H1 (cell line): Measurements from ENCODE around the gene PMM1. TPM values are rescaled to one million over a fixed set of nuclear protein-coding genes. Genes with fewer than 3 reads are reported as not detected.
A peak's percentile ranks its signal among the peaks of the same experiment; 100 is the strongest.

Source experiments
- CTCF ChIA-PET: fragments of 300-600 bp; sonication (Branson Sonifier 250); formaldehyde crosslinking; loops from one replicate; lab custom pipeline; 2021; ENCODE audit not compliant: partially characterized antibody; lab: Charles Lee
- POLR2A ChIA-PET: fragments of 300-600 bp; sonication (Branson Sonifier 250); formaldehyde crosslinking; loops from one replicate; lab custom pipeline; 2021; ENCODE audit warnings: inconsistent platforms; ENCODE audit not compliant: partially characterized antibody; lab: Charles Lee
- DNase-seq, 2 experiments: peaks; one replicate each; pipeline versions ENCODE4 v3.0.0 to v3.0.0-alpha.2; 2010 to 2022; ENCODE audit warnings: low spot score in 2 of 2, low read depth in 1 of 2, mixed read lengths in 1 of 2
- FAIRE-seq: peaks from 2 replicates; lab custom pipeline; 2011; peaks lifted over from hg19 to GRCh38; lab: Jason Lieb, UNC
- H2AFZ ChIP-seq: 2 replicates; pipeline ENCODE4 v1.8.1; 2012; ENCODE audit warnings: low read length, inconsistent platforms
- H2AK5ac ChIP-seq: 2 replicates; pipeline ENCODE4 v1.6.1; 2013; ENCODE audit warnings: low read depth, low read length
- H2BK120ac ChIP-seq: replicated peaks from 2 replicates; pipeline ENCODE3; 2013; ENCODE audit warnings: low read depth, low read length, inconsistent platforms
- H2BK12ac ChIP-seq: 2 replicates; pipeline ENCODE4 v1.6.1; 2013; ENCODE audit warnings: low read depth, low read length
- H2BK15ac ChIP-seq: 2 replicates; pipeline ENCODE4 v1.6.1; 2013; ENCODE audit warnings: low read length
- H2BK20ac ChIP-seq: 2 replicates; pipeline ENCODE4 v1.6.1; 2013; ENCODE audit warnings: low read length
- H2BK5ac ChIP-seq: 2 replicates; pipeline ENCODE4 v1.6.1; 2013; ENCODE audit warnings: low read depth, low read length
- H3K14ac ChIP-seq: 2 replicates; pipeline ENCODE4 v1.6.1; 2013; ENCODE audit warnings: inconsistent platforms; ENCODE audit not compliant: insufficient read length
- H3K18ac ChIP-seq: 2 replicates; pipeline ENCODE4 v1.6.1; 2013; ENCODE audit warnings: low read length; ENCODE audit errors: extremely low read depth
- H3K23ac ChIP-seq: 2 replicates; pipeline ENCODE4 v1.6.1; 2013; ENCODE audit warnings: inconsistent platforms; ENCODE audit not compliant: insufficient read length
- H3K23me2 ChIP-seq: 2 replicates; pipeline ENCODE4 v1.6.1; 2013; ENCODE audit warnings: low read depth, low read length
- H3K27ac ChIP-seq: 2 replicates; pipeline ENCODE4 v1.6.1; 2011; ENCODE audit warnings: low read depth, low read length, inconsistent platforms
- H3K27me3 ChIP-seq, 4 experiments: replicated peaks in 1 of 4; 1 replicate in 1 of 4; 2 replicates in 3 of 4; pipeline versions ENCODE4 v1.6.1 to v1.8.1; 2011 to 2013; ENCODE audit warnings: low read length in 3 of 4, mild to moderate bottlenecking in 3 of 4, inconsistent platforms in 2 of 4, mixed read lengths in 2 of 4, moderate library complexity in 1 of 4; ENCODE audit not compliant: control insufficient read depth in 3 of 4, insufficient read depth in 3 of 4; ENCODE audit errors: extremely low read depth in 1 of 4
- H3K36me3 ChIP-seq, 4 experiments: 2 replicates each; pipeline versions ENCODE4 v1.6.1 to v1.8.1; 2011 to 2013; ENCODE audit warnings: mild to moderate bottlenecking in 4 of 4, low read length in 3 of 4, moderate library complexity in 2 of 4, control low read depth in 1 of 4, inconsistent platforms in 1 of 4; ENCODE audit not compliant: insufficient read depth in 4 of 4, control insufficient read depth in 2 of 4
- H3K4ac ChIP-seq: replicated peaks from 2 replicates; pipeline ENCODE3; 2013; ENCODE audit warnings: low read length, low read depth, mixed read lengths, inconsistent platforms; ENCODE audit not compliant: insufficient read length
- H3K4me1 ChIP-seq, 4 experiments: replicated peaks in 1 of 4; 1 replicate in 1 of 4; 2 replicates in 3 of 4; pipeline versions ENCODE4 v1.6.1 to v1.8.1; 2011 to 2013; ENCODE audit warnings: low read length in 3 of 4, inconsistent platforms in 2 of 4, mixed read lengths in 1 of 4; ENCODE audit not compliant: insufficient read depth in 4 of 4, control insufficient read depth in 3 of 4
- H3K4me2 ChIP-seq, 2 experiments: 2 replicates each; pipeline versions ENCODE4 v1.6.1 to v1.8.1; 2011 to 2013; ENCODE audit warnings: low read depth in 2 of 2, low read length in 2 of 2, control low read depth in 1 of 2, inconsistent platforms in 1 of 2, mild to moderate bottlenecking in 1 of 2; ENCODE audit not compliant: insufficient read depth in 1 of 2
- H3K4me3 ChIP-seq, 4 experiments: fragments of 200-600, 300-600 bp in 1 of 4; sonication (generic), shearing (Covaris generic), sonication (Bioruptor Twin) in 1 of 4; 2 replicates each; pipeline versions ENCODE4 v1.5.1 to v1.8.1; 2011 to 2016; ENCODE audit warnings: low read length in 4 of 4, low read depth in 3 of 4, control low read depth in 2 of 4, inconsistent platforms in 2 of 4, mild to moderate bottlenecking in 2 of 4, mixed read lengths in 1 of 4, moderate library complexity in 1 of 4; ENCODE audit not compliant: insufficient read depth in 2 of 4; ENCODE audit errors: extremely low read depth in 1 of 4
- H3K56ac ChIP-seq: replicated peaks from 2 replicates; pipeline ENCODE3; 2013; ENCODE audit warnings: low read depth, mild to moderate bottlenecking, mixed read lengths, low read length, inconsistent platforms; ENCODE audit not compliant: insufficient read length
- H3K79me1 ChIP-seq: 2 replicates; pipeline ENCODE4 v1.6.1; 2013; ENCODE audit warnings: low read depth, low read length, control low read depth
- H3K79me2 ChIP-seq, 2 experiments: 2 replicates each; pipeline versions ENCODE4 v1.6.1 to v1.8.1; 2012 to 2013; ENCODE audit warnings: low read length in 2 of 2, mild to moderate bottlenecking in 2 of 2, inconsistent platforms in 1 of 2; ENCODE audit not compliant: insufficient read depth in 2 of 2, control insufficient read depth in 1 of 2
- H3K9ac ChIP-seq, 4 experiments: replicated peaks in 1 of 4; 1 replicate in 1 of 4; 2 replicates in 3 of 4; pipeline versions ENCODE4 v1.6.1 to v1.8.1; 2011 to 2013; ENCODE audit warnings: low read depth in 3 of 4, low read length in 3 of 4, control low read depth in 2 of 4, mild to moderate bottlenecking in 2 of 4, moderate library complexity in 2 of 4, inconsistent platforms in 1 of 4; ENCODE audit errors: extremely low read depth in 1 of 4
- H3K9me3 ChIP-seq, 2 experiments: 2 replicates each; pipeline versions ENCODE4 v1.6.1 to v1.8.1; 2012 to 2013; ENCODE audit warnings: mild to moderate bottlenecking in 2 of 2, moderate library complexity in 2 of 2, control low read depth in 1 of 2, inconsistent platforms in 1 of 2, low read depth in 1 of 2, low read length in 1 of 2, mixed read lengths in 1 of 2; ENCODE audit not compliant: insufficient read depth in 2 of 2
- H4K20me1 ChIP-seq, 2 experiments: replicated peaks in 1 of 2; 2 replicates each; pipeline versions ENCODE3 to v1.8.1; 2011 to 2013; ENCODE audit warnings: inconsistent platforms in 2 of 2, low read length in 2 of 2, mild to moderate bottlenecking in 1 of 2; ENCODE audit not compliant: insufficient read depth in 2 of 2, control insufficient read depth in 1 of 2
- H4K5ac ChIP-seq: 2 replicates; pipeline ENCODE4 v1.6.1; 2013; ENCODE audit warnings: low read length, low read depth, mixed read lengths, inconsistent platforms; ENCODE audit not compliant: insufficient read length
- H4K8ac ChIP-seq: 2 replicates; pipeline ENCODE4 v1.8.0; 2013; ENCODE audit warnings: mild to moderate bottlenecking, moderate library complexity, low read length, inconsistent platforms; ENCODE audit not compliant: insufficient read depth; ENCODE audit errors: extremely low read depth
- H4K91ac ChIP-seq: replicated peaks from 2 replicates; pipeline ENCODE3; 2013; ENCODE audit warnings: low read length, mixed read lengths, inconsistent platforms; ENCODE audit not compliant: insufficient read length
- BRCA1 ChIP-seq: IDR thresholded peaks from 2 replicates; pipeline ENCODE4 v1.6.1; 2012; ENCODE audit warnings: low read depth, low read length, improper control_type of control experiment
- EZH2 ChIP-seq: fragments of 200-600 bp; sonication (generic); IDR thresholded peaks from 2 replicates; pipeline ENCODE4 v1.7.1; 2012; ENCODE audit warnings: low read depth, mild to moderate bottlenecking, moderate library complexity, low read length, inconsistent platforms; ENCODE audit not compliant: severe bottlenecking
- SUZ12 ChIP-seq: fragments of 200-600 bp; sonication (generic); IDR thresholded peaks from 2 replicates; pipeline ENCODE4 v1.6.1; 2012; ENCODE audit warnings: mild to moderate bottlenecking, inconsistent platforms, low read length, moderate library complexity, mixed read lengths
- WGBS, 2 experiments: shearing (Covaris generic) in 1 of 2; methylation state at CpG; one replicate each; pipeline versions ENCODE4 v1.1.6 to v1.1.7; 2013 to 2015; ENCODE audit warnings: low lambda C conversion rate in 2 of 2, mixed read lengths in 2 of 2, inconsistent platforms in 1 of 2, low coverage in 1 of 2, missing lambda C conversion rate in 1 of 2; ENCODE audit not compliant: insufficient replicate concordance in 2 of 2, insufficient coverage in 1 of 2, insufficient read length in 1 of 2; ENCODE audit errors: extremely low coverage in 1 of 2, missing lambda C conversion rate in 1 of 2; 5-methylcytosine and 5-hydroxymethylcytosine counted together
- polyA plus RNA-seq, 7 experiments: library from polyadenylated mRNA; depleted of rRNA in 3 of 7; stranded (reverse) in 5 of 7; unstranded in 2 of 7; fragments of >200 nt in 5 of 7; fragments of 200-250 nt in 2 of 7; gene quantifications; 1 replicate in 5 of 7; 2 replicates in 1 of 7; 4 replicates in 1 of 7; pipeline versions ENCODE4 v1.2.1 to v1.2.3, GENCODE V29; 2011 to 2013; ENCODE audit warnings: missing spikeins in 2 of 7, mixed read lengths in 2 of 7
- total RNA-seq: library from RNA; stranded (reverse); fragmentation: NEBNext Ultra II Directional; extraction: Animal tissue kit (Norgen Biotek cat#: 25700); gene quantifications from 2 replicates; pipeline ENCODE4 v1.2.1, GENCODE V29; 2021

Gene PMM1
- total and polyA plus RNA-seq, 2 of the 8 experiments (the other 6 are each of a cell fraction or from before 2014, with no cell fraction given), result 11.3 to 20.0 TPM

DNA sequence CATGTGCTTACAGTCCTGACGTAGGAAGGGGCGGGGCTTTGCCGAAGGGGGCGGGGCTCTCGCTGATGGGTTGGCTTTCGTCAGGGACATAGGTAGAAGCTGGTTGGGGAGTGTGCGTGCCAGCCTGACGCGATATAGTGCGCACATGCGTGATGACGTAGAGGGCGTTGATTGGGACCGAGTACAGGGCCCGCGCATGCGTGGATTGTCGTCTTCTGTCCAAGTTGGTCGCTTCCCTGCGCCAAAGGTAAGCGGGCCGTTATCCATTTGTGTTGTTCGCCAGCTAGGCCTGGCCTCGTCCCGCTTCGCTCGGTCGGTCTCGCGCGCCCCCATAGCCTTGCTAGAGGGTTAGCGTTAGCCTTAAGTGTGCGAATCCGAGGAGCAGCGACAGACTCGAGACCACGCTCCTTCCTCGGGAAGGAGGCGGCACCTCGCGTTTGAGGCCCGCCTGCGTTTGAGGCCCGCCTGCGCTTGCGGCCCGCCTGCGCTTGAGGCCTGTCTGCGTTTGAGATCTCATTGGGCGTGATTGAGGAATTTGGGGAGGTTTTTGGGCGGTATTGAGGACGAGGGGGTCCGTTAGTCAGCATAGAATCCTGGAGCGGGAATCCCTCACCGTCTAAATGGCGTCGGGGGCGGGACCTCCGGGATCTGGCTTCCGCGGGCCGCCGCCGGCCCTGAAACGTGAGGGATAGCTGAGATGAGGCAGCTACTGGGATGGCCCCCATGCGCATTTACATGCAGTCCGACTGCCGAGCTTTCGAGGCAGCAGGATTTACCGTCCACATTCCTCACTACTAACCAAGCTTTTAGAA lies 31.7 kb upstream of the PMM1 start, which contains the start of gene XRCC6:
XRCC6 (plus strand) TSS at position 197 of the 812 bp plus-strand sequence. CDS start 710 bp downstream, outside the sequence.
- H3K4me1 ChIP-seq, result peaks cover 0 to 11% (median 4%) of the 10 kb centered on the region in 4 experiments; a peak in 5 of 7 replicates
- no peak within 1 kb of the TSS for H2BK15ac ChIP-seq
- peak within 1 kb of the TSS; percentile 78 to 98 (median 96) for H3K4me3 ChIP-seq
- H4K5ac ChIP-seq, result peak within 1 kb of the TSS; percentile 98
- peak within 1 kb of the TSS; percentile 88 for H3K56ac ChIP-seq
- no peak within 1 kb of the TSS for H3K23ac ChIP-seq
- CTCF ChIA-PET, result interaction anchor here (1.6 kb wide), 1 partner anchor 46 kb away, joined by 5 read pairs; no protein-coding TSS in a partner anchor
- peak within 1 kb of the TSS; percentile 91 to 96 for H3K4me2 ChIP-seq
- H3K27ac ChIP-seq, result peak within 1 kb of the TSS; percentile 98
- peak within 1 kb of the TSS; percentile 80 for H3K4ac ChIP-seq
- peak within 1 kb of the TSS; percentile 99 for H2BK5ac ChIP-seq
- H4K8ac ChIP-seq, result peak within 1 kb of the TSS; percentile 99; the same call in 1 of the 2 replicates
- peaks cover 6% of the 10 kb centered on the region for H3K23me2 ChIP-seq
- WGBS, 2 experiments, result 1% methylated on average over 60 of the region's 70 CpGs; no CpG with 5 or more reads in 1 of the 2 experiments
- H4K91ac ChIP-seq, result peak within 1 kb of the TSS; percentile 94
- peaks cover 8 to 33% (median 19%) of the 10 kb centered on the region in 4 experiments for H3K36me3 ChIP-seq
- H2AK5ac ChIP-seq, result peak within 1 kb of the TSS; percentile 54; the same call in 1 of the 2 replicates
- H3K79me1 ChIP-seq, result peaks cover 4% of the 10 kb centered on the region
- no peak within 1 kb of the TSS for H2BK20ac ChIP-seq
- peak within 1 kb of the TSS; percentile 98 for H3K18ac ChIP-seq
- H2BK12ac ChIP-seq, result peak within 1 kb of the TSS; percentile 90; the same call in 1 of the 2 replicates
- H3K9ac ChIP-seq, result peak within 1 kb of the TSS; percentile 91 to 100 (median 98)
- no peak within 1 kb of the TSS for H3K14ac ChIP-seq
- no peaks in the 10 kb centered on the region for H3K9me3 ChIP-seq
- no peak within 1 kb of the TSS for H2BK120ac ChIP-seq
- peaks cover 6 to 55% of the 10 kb centered on the region in 2 experiments for H3K79me2 ChIP-seq
- DNase-seq (peak; percentile 100), FAIRE-seq (peak; percentile 70)
- POLR2A ChIA-PET, result interaction anchor here (0.6 to 12.0 kb wide), 42 partner anchors 9 to 1167 kb away, joined by 3 to 157 read pairs (median 4); partner anchors contain the start of genes ACO2, PHF5A, POLR3H and SNU13
- peaks cover 0 to 4% of the 10 kb centered on the region in 2 experiments for H4K20me1 ChIP-seq
- 0 out of 2 replicates have a peak within 1 kb of the TSS, but pooled peaks have one; percentile 27 for H2AFZ ChIP-seq
- H3K27me3 ChIP-seq, result no peaks in the 10 kb centered on the region
- TF ChIP-seq SUZ12 (no peak), BRCA1 (no peak), EZH2 (no peak)
